Measurements from ENCODE around the gene SCYL3.
A peak's percentile ranks its signal among the peaks of the same experiment; 100 is the strongest.

The SCYL3 gene

DNA sequence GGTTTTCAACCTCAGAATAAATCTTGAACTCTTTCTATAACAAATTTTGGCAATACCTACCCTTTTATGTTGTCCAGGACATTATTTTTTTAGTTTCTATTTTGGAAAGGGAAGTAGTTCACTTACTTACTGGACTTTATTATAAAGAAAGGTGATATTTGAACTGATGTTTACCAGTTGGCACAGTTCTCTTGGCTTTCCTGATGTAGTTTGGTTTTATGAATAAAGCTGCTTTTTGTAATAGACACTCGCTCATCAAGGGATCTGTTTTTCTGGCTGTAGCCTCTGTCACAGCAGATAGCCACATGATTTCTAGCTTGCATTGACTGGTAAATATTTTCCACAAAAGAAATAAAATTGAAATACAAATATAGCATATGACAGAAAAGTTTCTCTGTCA is 58.0 kb downstream of the SCYL3 start:
- no peak for TF ChIP-seq GATA1 (IDR thresholded peaks at IDR 0.05; ENCODE audit: low read depth, low read length)
- DNase-seq, result no peak

DNA sequence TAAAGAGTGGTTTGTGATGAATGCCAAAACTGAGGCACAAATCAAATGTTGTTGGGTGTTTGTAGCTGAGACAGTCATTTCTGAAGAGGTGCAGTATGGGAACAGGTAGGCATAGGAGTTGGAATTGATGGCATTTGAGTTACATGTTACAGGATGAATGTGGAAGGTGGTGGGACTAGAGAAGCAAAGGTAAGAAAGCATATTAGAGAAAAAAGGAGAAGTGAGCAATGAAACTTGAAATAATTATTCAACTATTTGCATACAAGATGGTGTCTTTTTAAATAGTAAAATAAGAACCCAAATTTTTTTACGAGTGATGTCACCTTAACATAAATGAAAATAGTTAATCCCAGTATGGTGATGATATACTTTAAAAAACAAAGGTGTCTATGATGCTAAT is 58.8 kb downstream of the SCYL3 start:
- no peak for TF ChIP-seq GATA1 (IDR thresholded peaks at IDR 0.05; ENCODE audit: low read depth, low read length)
- TF ChIP-seq POLR2A (IDR thresholded peaks at IDR 0.05; ENCODE audit: low read length), result no peak
- DNase-seq, result no peak

DNA sequence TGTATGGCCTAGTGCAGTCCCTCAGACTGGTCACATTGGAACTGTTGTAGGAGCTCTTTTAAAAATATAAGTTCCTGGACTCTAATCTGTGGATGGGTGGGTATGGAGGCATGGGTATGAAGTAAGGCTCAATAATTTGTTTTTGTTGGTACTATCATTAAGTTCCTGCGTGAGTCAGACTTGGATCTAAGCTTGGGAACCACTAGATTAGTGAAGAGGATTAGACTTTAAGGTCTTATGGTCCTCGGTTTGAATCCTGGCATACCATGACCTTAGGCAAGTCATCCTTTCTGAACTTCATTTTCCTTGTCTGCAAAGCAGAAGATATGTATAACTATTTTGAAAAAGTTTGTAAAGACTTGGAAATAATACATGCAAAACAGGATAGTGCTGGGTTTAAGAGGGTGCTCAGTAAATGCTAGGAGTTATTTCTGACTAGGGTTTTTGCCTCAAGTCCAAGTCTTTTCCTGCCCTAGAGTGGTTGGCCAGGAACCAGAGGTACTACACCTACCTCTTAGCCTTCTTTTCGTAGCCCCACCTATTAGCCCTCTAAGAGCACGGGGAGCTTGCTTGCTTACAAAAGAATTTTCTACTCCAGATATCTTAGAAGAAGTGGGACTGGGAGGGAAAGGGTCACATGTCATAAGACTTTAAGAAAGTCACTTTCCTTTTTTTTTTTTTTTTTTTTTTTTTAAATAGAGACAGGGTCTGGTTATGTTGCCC is 60.4 kb downstream of the SCYL3 start:
- no peak for DNase-seq
- TF ChIP-seq GATA1 (IDR thresholded peaks at IDR 0.05; ENCODE audit: low read depth, low read length) (no peak), POLR2A (IDR thresholded peaks at IDR 0.05; ENCODE audit: low read length) (no peak)

DNA sequence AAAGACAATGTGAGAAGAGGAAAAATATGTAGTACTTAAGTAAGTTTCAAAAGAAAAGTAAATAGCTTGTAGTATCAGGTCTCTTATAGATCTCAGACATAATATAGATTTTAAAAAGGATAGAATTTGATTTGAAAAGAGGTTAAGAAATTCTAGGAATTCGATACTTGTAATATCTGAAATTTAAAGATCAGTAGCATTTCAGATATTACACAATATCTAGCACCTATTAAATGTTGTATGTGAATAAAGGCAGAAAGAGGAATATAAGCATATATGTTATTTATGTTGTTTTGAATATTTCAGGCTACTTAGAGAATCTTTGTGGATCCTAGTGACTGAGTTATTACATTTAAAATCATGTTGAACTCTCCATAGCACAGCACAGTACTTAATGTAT is 64.0 kb downstream of the SCYL3 start:
- TF ChIP-seq POLR2A (IDR thresholded peaks at IDR 0.05; ENCODE audit: low read length) (no peak), GATA1 (IDR thresholded peaks at IDR 0.05; ENCODE audit: low read depth, low read length) (no peak)
- no peak for DNase-seq

DNA sequence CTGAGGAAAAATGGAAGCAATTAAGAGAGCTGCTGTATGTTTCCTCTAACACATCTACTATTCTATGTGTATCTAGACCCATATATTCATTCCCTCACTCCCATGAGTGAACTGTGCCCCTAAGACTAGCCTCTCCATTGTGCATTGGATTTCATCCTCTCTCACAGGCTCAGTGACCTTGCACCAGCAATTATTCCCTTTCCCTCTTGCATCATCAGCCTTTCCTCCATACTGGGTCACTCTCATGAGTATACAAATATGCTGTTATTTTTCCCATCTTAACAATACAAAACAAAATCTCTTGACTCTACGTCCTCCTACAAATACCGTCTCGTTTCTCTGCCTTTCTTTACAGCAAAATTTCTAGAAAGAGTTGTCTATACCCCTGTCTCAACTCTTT is 69.5 kb downstream of the SCYL3 start:
- TF ChIP-seq GATA1 (IDR thresholded peaks at IDR 0.05; ENCODE audit: low read depth, low read length) (no peak), POLR2A (IDR thresholded peaks at IDR 0.05; ENCODE audit: low read length) (no peak)

DNA sequence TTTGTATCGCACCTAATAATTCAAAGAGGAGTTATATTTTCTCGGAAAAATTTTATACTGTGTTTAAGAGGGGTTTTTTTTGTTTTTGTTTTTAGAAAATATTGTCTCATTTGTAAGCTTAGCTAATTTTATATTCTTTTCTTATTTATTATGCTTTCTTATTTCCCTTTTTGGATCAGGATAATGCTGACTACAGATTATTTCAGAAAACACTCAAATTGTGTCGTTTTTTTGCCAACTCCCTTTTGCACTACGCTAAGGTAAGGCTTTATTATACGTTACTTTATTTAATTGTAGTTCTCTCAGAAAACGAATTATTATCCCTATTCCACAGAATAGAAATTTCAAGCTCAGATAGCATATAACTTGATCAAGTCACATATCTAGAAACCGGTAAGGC is 72.2 kb downstream of the SCYL3 start:
- no peak for DNase-seq
- no peak for TF ChIP-seq POLR2A (IDR thresholded peaks at IDR 0.05; ENCODE audit: low read length)
- no peak for TF ChIP-seq GATA1 (IDR thresholded peaks at IDR 0.05; ENCODE audit: low read depth, low read length)

More for the DNA sequence above, 69.5 kb downstream of the SCYL3 start:
- no peak for DNase-seq

DNA sequence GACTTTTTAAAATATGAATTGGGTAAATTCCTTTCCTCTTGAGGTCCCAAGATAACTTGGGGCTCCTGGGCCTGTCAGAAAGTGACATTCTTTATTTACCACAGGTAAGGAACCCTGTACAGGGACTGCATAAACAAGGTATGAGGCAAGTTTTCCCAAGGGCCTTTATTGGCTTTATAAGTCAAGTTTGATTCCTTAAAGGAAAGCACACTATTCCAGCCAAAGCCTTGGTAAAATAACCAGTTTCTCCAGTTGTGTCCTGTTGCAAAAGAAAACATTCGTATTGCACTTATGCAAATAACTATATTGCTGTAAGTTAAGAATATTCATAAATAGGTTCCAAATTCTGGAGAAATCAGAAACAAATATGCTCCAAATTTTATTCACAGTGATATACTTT is 77.1 kb downstream of the SCYL3 start:
- TF ChIP-seq GATA1 (IDR thresholded peaks at IDR 0.05; ENCODE audit: low read depth, low read length) (no peak), POLR2A (IDR thresholded peaks at IDR 0.05; ENCODE audit: low read length) (no peak)
- DNase-seq, result no peak

DNA sequence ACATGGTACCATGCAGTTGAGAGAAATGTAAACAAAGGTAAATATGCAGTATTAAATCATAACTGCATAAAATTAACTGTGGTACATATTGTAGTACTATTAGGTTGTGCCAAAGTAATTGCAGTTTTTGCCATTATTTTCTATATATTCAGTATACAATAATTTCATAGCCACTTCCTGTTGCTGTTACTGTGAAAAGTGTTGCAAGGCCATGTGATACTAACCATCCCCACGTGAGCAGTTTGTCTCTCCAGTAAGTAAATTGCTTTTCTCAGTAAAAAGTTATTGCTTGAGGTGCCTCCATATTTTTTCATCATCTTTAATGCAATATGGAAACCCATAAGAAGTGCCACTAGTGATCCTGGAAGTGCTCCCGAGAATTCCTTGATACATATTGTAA is 79.4 kb downstream of the SCYL3 start:
- DNase-seq, result no peak
- TF ChIP-seq GATA1 (IDR thresholded peaks at IDR 0.05; ENCODE audit: low read depth, low read length) (no peak), POLR2A (IDR thresholded peaks at IDR 0.05; ENCODE audit: low read length) (no peak)

DNA sequence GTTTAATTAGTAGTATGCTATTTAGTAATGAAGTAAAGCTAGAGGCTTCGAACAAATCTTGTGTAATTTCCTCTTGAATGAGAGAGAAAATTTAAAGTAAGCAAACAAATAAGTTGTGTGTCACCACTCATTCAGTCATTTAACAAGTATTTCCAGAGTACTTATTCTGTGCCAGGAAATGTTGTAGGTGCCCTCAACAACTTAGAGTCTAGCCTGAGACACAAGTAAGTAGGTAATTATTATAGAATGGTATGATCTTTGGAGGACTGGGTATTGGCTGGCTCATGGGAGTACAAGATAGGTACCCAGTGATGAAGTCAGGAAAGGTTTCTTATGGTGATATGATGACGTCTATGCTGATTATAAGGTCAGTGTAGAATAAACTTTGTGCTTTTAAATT is 81.6 kb downstream of the SCYL3 start:
- peak in 1 of 2 experiments; percentile 17 for DNase-seq
- TF ChIP-seq GATA1 (IDR thresholded peaks at IDR 0.05; ENCODE audit: low read depth, low read length) (no peak), POLR2A (IDR thresholded peaks at IDR 0.05; ENCODE audit: low read length) (no peak)

DNA sequence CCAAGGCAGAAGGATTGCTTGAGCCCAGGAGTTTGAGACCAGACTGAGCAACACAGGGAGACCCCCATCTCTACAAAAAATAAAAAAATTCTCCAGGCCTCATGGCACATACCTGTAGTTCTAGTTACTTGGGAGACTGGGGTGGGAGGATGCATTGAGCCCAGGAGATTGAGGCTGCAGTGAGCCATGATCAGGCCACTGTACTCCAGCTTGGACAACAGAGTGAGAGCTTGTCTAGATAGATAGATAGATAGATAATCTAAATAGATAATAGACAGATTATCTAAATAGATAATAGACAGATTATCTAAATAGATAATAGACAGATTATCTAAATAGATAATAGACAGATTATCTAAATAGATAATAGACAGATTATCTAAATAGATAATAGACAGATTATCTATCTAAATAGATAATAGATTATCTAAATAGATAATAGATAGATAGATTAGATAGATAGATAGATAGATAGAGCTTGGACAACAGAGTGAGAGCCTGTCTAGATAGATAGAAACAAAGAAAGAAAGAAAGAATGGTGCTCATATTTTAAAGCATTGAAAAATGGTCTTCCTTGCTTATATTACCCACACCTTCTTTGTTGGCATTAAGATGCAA is 82.2 kb downstream of the SCYL3 start:
- peak in 1 of 2 experiments; percentile 19 for DNase-seq

DNA sequence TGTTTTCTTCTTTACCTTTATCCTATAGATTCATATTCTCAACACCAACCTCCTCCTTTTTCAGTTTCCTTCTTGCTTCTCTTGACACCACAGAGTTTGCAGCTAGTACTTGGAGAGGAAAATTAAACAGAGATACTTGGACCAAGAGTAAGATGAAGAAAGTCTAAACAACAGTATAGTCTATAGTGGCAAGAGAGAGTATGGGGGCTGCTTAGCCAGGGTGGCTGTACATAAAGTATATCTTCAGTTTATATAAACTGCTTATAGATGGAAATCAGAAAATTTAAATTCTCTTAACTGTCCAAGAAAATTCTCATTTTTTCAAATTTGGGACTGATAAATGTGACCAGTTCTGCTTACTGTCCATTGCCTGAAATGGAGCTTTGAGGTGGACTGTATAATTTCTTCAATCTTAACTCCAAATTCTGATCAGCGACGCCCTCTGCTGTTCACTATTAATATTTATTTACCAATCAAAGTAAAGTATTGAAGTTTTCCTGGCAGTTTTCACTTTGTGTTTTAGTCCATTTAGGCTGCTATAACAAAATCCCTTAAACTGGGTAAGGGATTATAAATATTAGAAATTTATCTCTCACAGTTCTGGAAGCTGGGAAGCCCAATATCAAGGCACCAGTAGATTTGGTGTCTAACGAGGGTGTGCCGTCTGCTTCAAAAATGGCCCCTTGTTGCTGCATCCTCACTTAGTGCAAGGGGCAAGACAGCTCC is 84.2 kb downstream of the SCYL3 start:
- peak; percentile 45 to 69 for DNase-seq

DNA sequence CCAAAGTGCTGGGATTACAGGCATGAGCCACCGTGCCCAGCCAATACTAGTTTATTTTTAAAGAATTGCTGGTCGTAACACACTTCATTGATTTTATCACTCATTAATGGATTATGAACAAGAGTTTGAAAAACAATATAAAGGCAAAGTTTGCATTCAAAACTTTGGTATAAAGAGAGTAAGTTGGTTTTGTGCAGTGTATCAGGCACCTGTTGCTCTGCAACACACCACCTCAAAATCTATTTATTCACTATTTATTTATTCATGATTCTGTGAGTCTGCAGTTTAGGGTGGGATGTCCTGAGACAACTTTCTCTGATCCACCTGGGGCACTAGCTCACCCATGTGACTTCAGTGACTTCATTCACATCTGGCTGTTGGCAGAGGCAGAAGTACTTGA is 88.8 kb downstream of the SCYL3 start:
- no peak for DNase-seq
- TF ChIP-seq POLR2A (IDR thresholded peaks at IDR 0.05; ENCODE audit: low read length) (no peak), GATA1 (IDR thresholded peaks at IDR 0.05; ENCODE audit: low read depth, low read length) (no peak)

More for the DNA sequence above, 84.2 kb downstream of the SCYL3 start:
- no peak for TF ChIP-seq GATA1 (IDR thresholded peaks at IDR 0.05; ENCODE audit: low read depth, low read length)

DNA sequence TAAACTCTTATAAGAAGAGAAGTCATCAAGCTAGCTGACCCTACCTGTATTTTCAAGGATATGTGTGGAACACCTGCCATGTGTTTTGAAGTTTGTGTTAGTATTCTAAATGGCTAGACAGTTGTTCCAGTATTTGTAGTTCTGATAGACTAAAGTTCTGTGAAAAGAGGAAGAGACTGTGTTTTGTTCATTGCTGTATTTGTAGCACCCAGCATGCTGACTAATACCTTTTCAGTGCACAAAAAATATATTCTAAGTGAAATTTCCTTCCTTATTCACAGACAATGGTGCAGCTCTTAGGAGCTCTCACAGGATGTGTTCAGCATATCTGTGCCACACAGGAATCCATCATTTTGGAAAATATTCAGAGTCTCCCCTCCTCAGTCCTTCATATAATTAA is 90.8 kb downstream of the SCYL3 start:
- no peak for DNase-seq
- TF ChIP-seq POLR2A (IDR thresholded peaks at IDR 0.05; ENCODE audit: low read length) (no peak), GATA1 (IDR thresholded peaks at IDR 0.05; ENCODE audit: low read depth, low read length) (no peak)
